ENCODE results near the gene KLHL25. TPM values are rescaled to one million over a fixed set of nuclear protein-coding genes. Genes with fewer than 3 reads are reported as not detected.

Gene KLHL25
- total RNA-seq, 1 experiment from 2014 or later, result 18.4 TPM

DNA sequence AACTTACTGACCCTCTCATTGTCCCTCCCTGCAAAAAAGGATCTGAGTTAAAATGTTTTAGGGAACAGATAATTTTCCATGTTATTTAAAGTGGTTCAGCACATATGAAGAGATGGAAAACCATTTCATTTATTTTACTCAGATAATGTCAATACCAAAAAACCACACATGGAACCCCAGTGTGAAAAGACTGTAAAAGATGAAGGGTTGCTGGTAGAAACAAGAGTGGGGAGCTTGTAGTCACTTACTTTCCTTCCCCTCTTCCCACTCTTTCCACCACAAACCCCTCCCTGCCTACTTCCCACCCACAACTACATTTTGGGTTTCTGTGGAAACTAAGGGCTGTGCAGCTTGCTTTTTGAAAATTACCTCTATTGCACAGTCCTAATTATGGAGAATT, 18.5 kb upstream of the KLHL25 start:
- Histone ChIP-seq H3K27me3 (ENCODE audit: insufficient read depth, low read length) (no peaks in the 10 kb centered on the region), H3K27ac (ENCODE audit: insufficient read length, low read depth, low read length) (no peak overlapping the region), H2AFZ (ENCODE audit: low read length) (no peak overlapping the region), H3K79me1 (ENCODE audit: insufficient read depth, low read depth, low read length, poor library complexity, severe bottlenecking) (no peaks in the 10 kb centered on the region), H3K9ac (ENCODE audit: extremely low read depth, insufficient read length, low read length) (no peak overlapping the region), H3K23ac (ENCODE audit: insufficient read length, low read depth, low read length) (no peak overlapping the region), H2BK5ac (ENCODE audit: insufficient read length, low read length) (no peak overlapping the region), H2BK120ac (ENCODE audit: low read depth, low read length, poor library complexity, severe bottlenecking) (no peak overlapping the region), H4K5ac (ENCODE audit: insufficient read length, low read depth, low read length) (no peak overlapping the region), H3K9me3 (ENCODE audit: control insufficient read depth, low read depth, low read length) (no peaks in the 10 kb centered on the region), H2BK12ac (ENCODE audit: insufficient read length, low read depth, low read length) (no peak overlapping the region), H2BK15ac (ENCODE audit: low read depth, low read length) (no peak overlapping the region), H4K91ac (ENCODE audit: insufficient read length, low read depth, low read length) (no peak overlapping the region), H4K8ac (replicated peaks; ENCODE audit: insufficient read length, low read depth, low read length) (no peak overlapping the region), H3K23me2 (ENCODE audit: insufficient read length, low read depth, low read length, poor library complexity, severe bottlenecking) (no peaks in the 10 kb centered on the region), H3T11ph (ENCODE audit: low read length) (no peak overlapping the region), H3K18ac (ENCODE audit: insufficient read length, low read depth, low read length) (no peak overlapping the region), H2AK5ac (ENCODE audit: insufficient read length, low read length) (no peak overlapping the region), H3K79me2 (ENCODE audit: insufficient read depth, low read length) (no peaks in the 10 kb centered on the region), H3K14ac (ENCODE audit: insufficient read depth, low read length) (no peak overlapping the region), H2BK20ac (ENCODE audit: low read depth, low read length, poor library complexity, severe bottlenecking) (no peak overlapping the region), H3K4me2 (ENCODE audit: insufficient read depth, insufficient read length, low read length) (no peak overlapping the region), H3K4ac (ENCODE audit: low read depth, low read length) (no peak overlapping the region), H4K20me1 (ENCODE audit: control insufficient read depth, insufficient read depth, insufficient read length) (no peaks in the 10 kb centered on the region), H3K4me1 (ENCODE audit: insufficient read depth, low read length) (no peaks in the 10 kb centered on the region), H3K56ac (ENCODE audit: insufficient read length, low read depth, low read length) (no peak overlapping the region)
- no peak for DNase-seq
- Mint-ChIP-seq H3K4me3 (no peak overlapping the region), H3K36me3 (ENCODE audit: insufficient read depth in 1 of 3, low read depth in 3 of 3) (no peaks in the 10 kb centered on the region), H3K9me3 (peaks cover 0 to 2% of the 10 kb centered on the region in 2 experiments; a peak in 1 of 5 replicates), H3K27me3 (ENCODE audit: low read depth) (no peaks in the 10 kb centered on the region), H3K4me1 (no peaks in the 10 kb centered on the region), H3K27ac (no peak overlapping the region)
- TF ChIP-seq, protein P1, sequence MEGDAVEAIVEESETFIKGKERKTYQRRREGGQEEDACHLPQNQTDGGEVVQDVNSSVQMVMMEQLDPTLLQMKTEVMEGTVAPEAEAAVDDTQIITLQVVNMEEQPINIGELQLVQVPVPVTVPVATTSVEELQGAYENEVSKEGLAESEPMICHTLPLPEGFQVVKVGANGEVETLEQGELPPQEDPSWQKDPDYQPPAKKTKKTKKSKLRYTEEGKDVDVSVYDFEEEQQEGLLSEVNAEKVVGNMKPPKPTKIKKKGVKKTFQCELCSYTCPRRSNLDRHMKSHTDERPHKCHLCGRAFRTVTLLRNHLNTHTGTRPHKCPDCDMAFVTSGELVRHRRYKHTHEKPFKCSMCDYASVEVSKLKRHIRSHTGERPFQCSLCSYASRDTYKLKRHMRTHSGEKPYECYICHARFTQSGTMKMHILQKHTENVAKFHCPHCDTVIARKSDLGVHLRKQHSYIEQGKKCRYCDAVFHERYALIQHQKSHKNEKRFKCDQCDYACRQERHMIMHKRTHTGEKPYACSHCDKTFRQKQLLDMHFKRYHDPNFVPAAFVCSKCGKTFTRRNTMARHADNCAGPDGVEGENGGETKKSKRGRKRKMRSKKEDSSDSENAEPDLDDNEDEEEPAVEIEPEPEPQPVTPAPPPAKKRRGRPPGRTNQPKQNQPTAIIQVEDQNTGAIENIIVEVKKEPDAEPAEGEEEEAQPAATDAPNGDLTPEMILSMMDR (conservative IDR thresholded peaks at IDR 0.05), result no peak
